GM21528 (cell line): ENCODE results near the gene DGAT2.

Source experiments
- ATAC-seq: cut with Tn5 transposase; IDR thresholded peaks from one replicate; pipeline ENCODE4 v1.9.1; 2021; ENCODE audit warnings: mild to moderate bottlenecking, moderate library complexity; ENCODE audit not compliant: unreplicated experiment, low FRiP score

Gene DGAT2

GRCh38 chr11:75797792-75798191 is 29.2 kb downstream of the DGAT2 start:
- no peak for ATAC-seq

GRCh38 chr11:75800136-75800675 is 31.6 kb downstream of the DGAT2 start:
- no peak for ATAC-seq

GRCh38 chr11:75800728-75801361 is 32.3 kb downstream of the DGAT2 start:
- no peak for ATAC-seq

- ATAC-seq: no peak
These were observed 32.9 kb downstream of the DGAT2 start for GRCh38 chr11:75801362-75802020.

DNA sequence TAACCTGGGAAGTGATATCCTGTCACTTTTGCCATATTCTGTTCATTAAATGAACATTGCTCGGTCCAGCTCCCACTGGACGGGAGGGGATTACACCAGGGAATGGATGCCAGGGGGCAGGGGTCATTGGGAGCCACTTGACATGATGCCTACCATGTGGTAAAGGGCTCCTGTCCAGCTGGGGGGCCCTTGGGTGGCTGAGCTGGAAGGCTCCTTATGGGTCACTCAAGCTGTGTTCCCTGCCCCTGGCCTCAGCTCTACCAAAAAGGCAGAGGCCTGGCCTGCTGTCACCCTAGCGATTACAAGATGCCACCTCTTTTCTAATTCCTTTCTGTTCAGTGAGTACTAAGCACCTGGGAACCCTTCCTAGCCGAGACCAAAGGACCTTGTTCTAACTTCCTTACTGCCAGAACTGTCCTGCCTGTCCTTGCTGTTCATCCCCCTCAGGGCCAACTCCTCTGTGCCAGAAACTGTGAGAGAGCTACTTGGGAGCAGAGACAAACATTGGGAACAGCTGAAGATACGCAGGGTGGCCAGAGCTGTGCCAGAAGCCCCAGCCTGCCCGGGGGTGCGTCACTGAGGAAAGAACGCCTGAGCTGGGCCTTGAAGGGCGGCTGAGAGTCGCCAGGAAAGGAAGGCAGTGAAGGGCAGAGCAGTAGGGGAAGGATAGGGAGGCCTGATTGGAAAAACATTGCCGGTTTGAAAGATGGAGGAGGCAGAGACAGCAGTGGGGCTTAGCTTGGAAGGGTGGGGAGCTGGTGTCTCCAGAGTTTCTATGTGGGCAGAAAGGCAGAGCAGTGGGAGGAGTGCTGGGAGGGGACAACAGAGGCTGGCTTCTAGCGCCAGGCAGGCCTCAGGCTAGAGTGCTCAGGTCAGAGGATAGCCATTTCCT is 33.7 kb downstream of the DGAT2 start:
- no peak for ATAC-seq

DNA sequence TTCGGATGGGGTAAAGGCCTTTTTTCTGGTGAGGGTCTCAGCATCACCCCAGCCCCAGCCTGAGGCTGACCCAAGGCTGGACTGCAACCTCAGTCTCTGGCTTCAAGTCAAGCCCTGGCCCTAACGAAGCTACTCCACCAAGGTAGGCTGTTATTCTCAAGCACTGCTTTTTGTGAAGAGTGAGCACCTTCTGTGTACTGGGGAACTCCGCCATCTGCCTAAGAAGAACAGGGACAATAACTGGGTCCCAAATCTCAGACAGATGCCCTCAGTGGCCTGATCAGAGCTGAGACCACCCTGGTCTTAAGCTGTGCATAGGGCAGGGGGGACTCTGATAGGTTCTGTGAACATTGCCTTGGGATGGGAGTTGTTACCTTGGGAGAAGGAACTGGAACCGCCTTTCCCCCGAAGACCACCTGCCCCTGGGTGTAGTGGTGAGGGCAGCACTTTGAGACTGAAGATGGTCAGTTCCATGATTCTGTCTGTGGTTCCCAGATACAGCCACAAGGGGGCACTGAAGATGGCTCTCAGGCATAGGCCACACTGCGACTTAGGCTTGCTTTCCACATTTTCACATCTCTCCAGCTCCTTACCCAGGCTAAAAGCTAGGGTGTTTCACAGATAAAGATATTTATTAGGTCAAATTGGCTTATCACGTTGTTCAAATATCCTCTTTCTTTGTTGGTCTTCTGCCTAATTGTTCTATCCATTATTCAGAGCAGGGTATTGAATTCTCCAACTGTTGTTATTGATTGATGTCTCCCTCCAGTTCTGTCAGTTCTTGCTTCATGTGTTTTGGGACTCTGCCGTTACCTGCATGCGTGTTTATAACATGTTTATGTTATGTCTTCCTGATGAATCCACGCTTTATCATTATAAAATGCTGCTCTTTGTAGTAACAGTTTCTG is 34.6 kb downstream of the DGAT2 start:
- peak; percentile 62 for ATAC-seq

- no peak for ATAC-seq
These were observed 40.5 kb downstream of the DGAT2 start for GRCh38 chr11:75809111-75809510.

- ATAC-seq: no peak
These were observed 41.4 kb downstream of the DGAT2 start for GRCh38 chr11:75809991-75810390.

DNA sequence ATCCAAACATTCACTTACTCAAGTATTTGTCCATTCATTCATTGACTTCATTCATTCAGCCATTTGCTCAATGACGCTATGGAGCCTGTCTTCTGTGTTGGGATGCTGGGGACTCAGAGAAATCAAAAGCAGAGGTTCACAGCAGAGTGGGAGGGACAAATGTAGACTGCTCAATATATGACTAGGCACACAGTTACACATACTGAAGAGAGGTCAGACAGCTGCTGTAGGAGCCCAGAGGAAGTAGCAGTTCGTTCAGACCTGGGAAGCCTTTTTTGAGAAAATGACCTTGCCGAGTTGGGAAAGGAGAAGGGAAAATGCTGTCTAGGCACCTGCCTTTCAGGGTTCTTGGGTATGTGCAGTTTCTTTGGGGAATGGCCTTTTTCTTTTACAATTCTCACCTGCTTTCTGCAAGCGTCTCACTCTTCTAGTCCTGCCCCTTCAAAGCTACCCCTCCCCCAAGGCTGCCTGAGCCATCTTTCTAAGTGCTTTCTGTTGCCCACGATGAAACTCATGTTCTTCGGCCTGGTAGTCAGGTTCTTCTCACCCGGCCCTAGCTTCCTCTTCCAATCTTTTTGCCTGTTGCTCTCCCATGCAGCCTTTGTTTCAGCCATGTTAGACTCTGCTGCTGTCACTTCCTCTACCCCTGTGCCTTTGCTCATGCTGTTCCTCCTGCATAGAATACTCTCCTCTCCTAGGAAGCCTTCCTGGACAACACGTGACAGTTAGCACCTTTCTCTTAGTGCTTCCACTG is 42.2 kb downstream of the DGAT2 start:
- no peak for ATAC-seq

DNA sequence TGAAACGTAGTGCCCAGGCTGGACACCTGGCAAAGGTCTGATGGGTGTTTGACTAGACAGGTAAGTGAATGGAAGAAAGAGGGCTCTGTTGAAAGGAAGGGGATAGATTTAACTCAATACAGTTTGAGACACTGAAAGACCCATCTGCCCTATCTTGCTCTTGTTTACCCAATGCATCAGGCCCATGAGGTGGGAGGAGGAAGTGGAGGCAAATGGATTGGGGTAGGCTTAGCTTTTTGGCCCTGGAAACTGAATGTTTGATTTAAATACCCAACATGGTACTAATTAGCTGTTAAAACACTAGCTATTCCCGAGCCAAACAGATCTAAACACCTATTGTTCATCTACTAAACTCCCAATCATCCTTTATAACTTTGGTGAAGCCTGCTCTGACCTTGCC is 42.9 kb downstream of the DGAT2 start:
- ATAC-seq: no peak

DNA sequence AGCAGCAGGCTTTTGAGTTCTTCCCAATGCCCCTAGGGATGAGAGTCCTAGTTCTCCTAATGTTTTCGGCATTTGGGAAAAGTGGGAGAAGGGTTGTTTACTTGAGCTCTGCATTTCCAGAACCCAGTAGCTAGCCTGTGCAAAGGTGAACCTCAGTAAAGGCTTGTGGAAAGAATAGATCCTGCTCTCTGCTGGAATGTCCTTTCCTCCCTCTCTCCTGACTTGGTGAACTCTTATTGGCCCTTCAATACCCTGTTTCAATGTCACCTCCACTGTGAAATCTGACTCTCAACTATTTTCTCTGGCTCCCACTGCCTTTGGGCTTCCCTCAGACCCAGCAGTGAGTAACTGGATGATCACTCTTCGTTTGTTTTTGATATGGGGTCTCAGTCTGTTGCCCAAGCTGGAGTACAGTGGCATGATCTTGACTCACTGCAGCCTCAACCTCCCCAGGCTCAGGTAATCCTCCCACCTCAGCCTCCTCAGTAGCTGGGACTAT is 44.0 kb downstream of the DGAT2 start:
- no peak for ATAC-seq

DNA sequence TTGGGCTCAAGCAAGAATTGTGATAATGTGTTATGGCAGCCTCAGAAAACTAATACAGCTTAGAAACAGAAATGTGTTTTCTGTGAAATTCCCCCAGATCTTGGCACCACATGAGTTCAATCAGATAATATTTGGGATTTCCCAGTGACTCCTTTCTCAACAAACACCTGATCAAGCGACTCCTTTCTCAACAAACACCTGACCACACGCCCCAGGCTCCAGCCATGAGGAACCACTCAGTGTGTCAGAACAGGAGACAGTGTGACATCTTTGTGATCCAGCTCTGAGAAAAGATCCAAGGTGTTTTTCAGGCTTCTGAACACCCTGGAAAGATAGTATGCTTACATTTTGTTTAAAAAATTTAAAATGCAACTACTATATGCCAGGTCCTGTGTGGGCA is 44.5 kb downstream of the DGAT2 start:
- ATAC-seq: no peak

GRCh38 chr11:75813622-75814039 is 45.1 kb downstream of the DGAT2 start:
- ATAC-seq: no peak

DNA sequence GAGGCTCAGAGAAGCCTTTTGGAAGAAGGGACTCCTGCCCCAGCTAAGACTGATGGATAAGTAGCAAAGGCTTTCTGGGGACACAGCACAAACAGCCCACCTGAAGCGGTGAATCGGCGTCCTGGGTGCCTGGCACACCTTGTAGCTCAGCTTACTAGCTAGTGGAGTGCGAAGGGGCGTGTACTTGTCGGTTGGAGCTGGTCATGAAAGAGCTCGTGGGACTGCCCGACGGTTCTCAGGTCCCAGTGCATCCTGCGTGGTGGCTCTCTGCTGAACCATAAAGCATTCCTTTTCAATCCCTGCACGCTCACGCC is 45.7 kb downstream of the DGAT2 start:
- peak; percentile 29 for ATAC-seq

- peak; percentile 81 for ATAC-seq
These were observed 46.2 kb downstream of the DGAT2 start, which contains the start of gene UVRAG for GRCh38 chr11:75814677-75815344. Gene UVRAG (plus strand): TSS chr11:75815210. CDS start chr11:75815408, 198 bp downstream.

DNA sequence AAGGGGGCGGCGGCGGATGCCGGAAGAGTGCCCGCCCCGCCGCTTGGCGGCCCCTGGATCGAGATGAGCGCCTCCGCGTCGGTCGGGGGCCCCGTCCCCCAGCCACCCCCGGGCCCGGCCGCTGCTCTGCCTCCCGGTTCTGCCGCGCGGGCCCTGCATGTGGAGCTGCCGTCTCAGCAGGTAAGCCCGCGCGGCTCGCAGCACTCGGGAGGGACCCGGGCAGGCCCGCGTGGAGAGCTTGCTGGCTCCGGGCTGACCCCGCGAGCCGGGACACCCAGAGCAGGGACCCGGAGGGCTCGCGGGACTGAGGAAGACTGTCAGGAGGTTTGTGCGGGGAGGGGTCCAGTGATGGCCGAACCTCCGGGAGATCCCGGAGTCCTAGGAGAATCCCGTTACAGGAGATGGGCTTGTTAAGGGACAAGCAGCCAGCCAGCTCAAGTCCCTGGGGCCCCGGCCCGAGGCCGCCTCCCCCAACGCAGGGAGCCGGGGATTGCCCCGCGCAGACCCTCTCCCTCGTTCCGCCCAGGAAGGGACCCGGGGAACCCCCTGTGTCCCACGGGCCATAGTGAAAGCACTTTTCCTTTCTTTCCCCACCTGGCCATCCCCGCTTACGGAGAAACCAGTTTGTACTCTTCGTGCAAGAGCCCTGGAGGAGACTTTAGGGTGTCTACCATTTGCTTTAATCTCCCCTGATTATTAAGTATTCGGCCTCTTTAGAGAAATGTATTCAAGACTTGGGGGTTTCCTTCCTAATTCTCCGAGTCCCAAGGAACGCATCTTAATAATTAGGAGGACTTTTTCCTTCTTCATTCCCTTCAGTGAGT is 47.0 kb downstream of the DGAT2 start:
- peak; percentile 14 for ATAC-seq

GRCh38 chr11:75816561-75817239 is 48.1 kb downstream of the DGAT2 start:
- ATAC-seq: no peak
